Activated CD4-positive, alpha-beta T cell treated with anti-CD3 and anti-CD28 coated beads, Interleukin-2, amount 50 U/mL, for 4 hours (primary cell): ENCODE data around the gene STYX.
A peak's percentile ranks its signal among the peaks of the same experiment; 100 is the strongest.
"Not testable (repeated sequence)": the region's sequence is repeated elsewhere in the genome, so short reads cannot be mapped to it uniquely, and the experiment has no call there.

Experiments used
- DNase-seq, 2 experiments: peaks; one replicate each; pipeline ENCODE4 v3.0.0-alpha.2; 2020

Gene STYX

GRCh38 chr14:52729925-52730708, at the start of gene STYX:
Gene STYX, plus strand, starts transcription at chr14:52730166. Its CDS starts 309 bp downstream, at chr14:52730475.
- peak; percentile 99 for DNase-seq

GRCh38 chr14:52683985-52684520, 45.9 kb upstream of the STYX start:
- no peak for DNase-seq

GRCh38 chr14:52686176-52686575, 43.8 kb upstream of the STYX start:
- DNase-seq, result no peak

- no peak for DNase-seq
These were observed 38.8 kb upstream of the STYX start for GRCh38 chr14:52690983-52691760.

- DNase-seq, result no peak
These were observed 37.6 kb upstream of the STYX start for GRCh38 chr14:52692248-52692962.

- DNase-seq, result no peak
These were observed 36.9 kb upstream of the STYX start for GRCh38 chr14:52693036-52693435.

GRCh38 chr14:52693532-52693931, 36.4 kb upstream of the STYX start:
- DNase-seq, result no peak

- peak; percentile 46 to 50 for DNase-seq
These were observed 35.0 kb upstream of the STYX start for GRCh38 chr14:52694761-52695480.

GRCh38 chr14:52695481-52696091, 34.4 kb upstream of the STYX start, which contains the start of gene ERO1A:
Gene ERO1A, minus strand, starts transcription at chr14:52695558. Its CDS starts 77 bp downstream, at chr14:52695481.
- peak; percentile 40 to 46 for DNase-seq

- no peak for DNase-seq
These were observed 29.2 kb upstream of the STYX start for GRCh38 chr14:52700701-52701172.

- DNase-seq, result no peak
These were observed 28.7 kb upstream of the STYX start for GRCh38 chr14:52701223-52701622.

GRCh38 chr14:52703225-52703624, 26.7 kb upstream of the STYX start:
- DNase-seq, result no peak

GRCh38 chr14:52703664-52704063, 26.3 kb upstream of the STYX start:
- DNase-seq, result no peak

- peak; percentile 44 to 51 for DNase-seq
These were observed 23.7 kb upstream of the STYX start for GRCh38 chr14:52706286-52706685.

GRCh38 chr14:52706724-52707706, 23.0 kb upstream of the STYX start, which contains the start of gene PSMC6:
Gene PSMC6, plus strand, starts transcription at chr14:52707200. Its CDS starts 20 bp downstream, at chr14:52707220.
- peak; percentile 94 for DNase-seq

- DNase-seq, result no peak
These were observed 18.3 kb upstream of the STYX start for GRCh38 chr14:52711666-52712065.

GRCh38 chr14:52716155-52716554, 13.8 kb upstream of the STYX start:
- no peak for DNase-seq

- no peak for DNase-seq
These were observed 6.2 kb upstream of the STYX start for GRCh38 chr14:52723514-52724359.

GRCh38 chr14:52724360-52724644, 5.7 kb upstream of the STYX start:
- DNase-seq, result no peak

- not testable (repeated sequence) for DNase-seq
These were observed 2.5 kb upstream of the STYX start for GRCh38 chr14:52727509-52727908.
